Measurements from ENCODE around the gene KIF24. TPM values are rescaled to one million over a fixed set of nuclear protein-coding genes. Genes with fewer than 3 reads are reported as not detected.
"Not testable (repeated sequence)": the region's sequence is repeated elsewhere in the genome, so short reads cannot be mapped to it uniquely, and the experiment has no call there.

KIF24 gene
- 0.45 TPM for total RNA-seq
- long read RNA-seq, partial matches to known transcripts, result 0 of 1 reads
- long read RNA-seq, other reads (novel, unspliced or antisense), result 1 of 1 reads

GRCh38 chr9:34328987-34329832 lies at the start of gene KIF24, which contains the start of gene NUDT2:
Gene KIF24, minus strand, starts transcription at chr9:34329268. Its CDS starts 17,922 bp downstream, at chr9:34311346.
Gene NUDT2, plus strand, starts transcription at chr9:34329569. Its CDS starts 9,471 bp downstream, at chr9:34339040.
- peak; percentile 96 for DNase-seq (ENCODE audit: low spot score)

GRCh38 chr9:34378376-34379060 lies 49.5 kb upstream of the KIF24 start:
- no peak for DNase-seq (ENCODE audit: low spot score)

- peak; percentile 80 for DNase-seq (ENCODE audit: low spot score)
These were observed 48.3 kb upstream of the KIF24 start for GRCh38 chr9:34377404-34377746.

GRCh38 chr9:34376596-34377403 lies 47.7 kb upstream of the KIF24 start, which contains the start of gene MYORG:
Gene MYORG, minus strand, starts transcription at chr9:34376898. Its CDS starts 3,955 bp downstream, at chr9:34372943.
- DNase-seq (ENCODE audit: low spot score), result peak; percentile 97

GRCh38 chr9:34375901-34376595 lies 47.0 kb upstream of the KIF24 start:
- DNase-seq (ENCODE audit: low spot score), result peak; percentile 91

- no peak for DNase-seq (ENCODE audit: low spot score)
These were observed 46.0 kb upstream of the KIF24 start for GRCh38 chr9:34374905-34375552.

GRCh38 chr9:34374339-34374738 lies 45.3 kb upstream of the KIF24 start:
- no peak for DNase-seq (ENCODE audit: low spot score)

GRCh38 chr9:34373749-34374148 lies 44.7 kb upstream of the KIF24 start:
- no peak for DNase-seq (ENCODE audit: low spot score)

- DNase-seq (ENCODE audit: low spot score), result peak; percentile 90
These were observed 43.5 kb upstream of the KIF24 start for GRCh38 chr9:34372467-34373011.

- DNase-seq (ENCODE audit: low spot score), result peak; percentile 78
These were observed 42.9 kb upstream of the KIF24 start for GRCh38 chr9:34371886-34372466.

- peak; percentile 87 for DNase-seq (ENCODE audit: low spot score)
These were observed 42.2 kb upstream of the KIF24 start for GRCh38 chr9:34370970-34371880.

- DNase-seq (ENCODE audit: low spot score), result no peak
These were observed 41.4 kb upstream of the KIF24 start for GRCh38 chr9:34370335-34370969.

GRCh38 chr9:34369636-34370035 lies 40.6 kb upstream of the KIF24 start:
- DNase-seq (ENCODE audit: low spot score), result no peak

- DNase-seq (ENCODE audit: low spot score), result not testable (repeated sequence)
These were observed 39.7 kb upstream of the KIF24 start for GRCh38 chr9:34368796-34369195.

- not testable (repeated sequence) for DNase-seq (ENCODE audit: low spot score)
These were observed 38.8 kb upstream of the KIF24 start for GRCh38 chr9:34367751-34368410.

GRCh38 chr9:34366365-34366764 lies 37.3 kb upstream of the KIF24 start:
- DNase-seq (ENCODE audit: low spot score), result no peak

- no peak for DNase-seq (ENCODE audit: low spot score)
These were observed 36.2 kb upstream of the KIF24 start for GRCh38 chr9:34365282-34365681.

Measured in mesenteric fat pad (tissue), 1 donor.